Endothelial cell of umbilical vein (primary cell): ENCODE results near the gene LSP1. TPM values are rescaled to one million over a fixed set of nuclear protein-coding genes. Genes with fewer than 3 reads are reported as not detected.

ENCODE experiments used
- BruUV-seq: library from RNA; stranded (reverse); fragments of 400-500 nt; replicated peaks from 2 replicates; lab custom pipeline; 2021; lab: Mats Ljungman, UMichigan
- CTCF ChIA-PET: fragments of 300-600, 350-600 bp; sonication (Branson Sonifier 250); formaldehyde crosslinking; loops from one replicate; lab custom pipeline; 2021; ENCODE audit warnings: antibody characterized with exemption, inconsistent platforms; lab: Charles Lee
- POLR2A ChIA-PET: fragments of 300-600, 350-600 bp; sonication (Branson Sonifier 250); formaldehyde crosslinking; loops from one replicate; lab custom pipeline; 2021; ENCODE audit warnings: antibody characterized with exemption, inconsistent platforms; lab: Charles Lee
- DNase-seq: peaks from one replicate; pipeline ENCODE4 v3.0.0-alpha.2; 2011; ENCODE audit warnings: low read depth, low spot score
- FAIRE-seq: peaks from 2 replicates; lab custom pipeline; 2011; peaks lifted over from hg19 to GRCh38; lab: Jason Lieb, UNC
- H2AFZ ChIP-seq: 2 replicates; pipeline ENCODE4 v1.6.0; 2012; ENCODE audit warnings: low read depth, low read length, control low read depth, inconsistent platforms
- H3K27ac ChIP-seq: 2 replicates; pipeline ENCODE4 v1.5.1; 2011; ENCODE audit warnings: low read depth, mild to moderate bottlenecking, control low read depth, low read length, moderate library complexity; ENCODE audit not compliant: insufficient read depth
- H3K27me3 ChIP-seq, 2 experiments: 2 replicates each; pipeline versions ENCODE4 v1.6.0 to v1.6.1; 2011; ENCODE audit warnings: low read length in 2 of 2, mixed read lengths in 1 of 2; ENCODE audit not compliant: control insufficient read depth in 2 of 2, insufficient read depth in 2 of 2
- H3K36me3 ChIP-seq, 2 experiments: 2 replicates in 1 of 2; 3 replicates in 1 of 2; pipeline ENCODE4 v1.5.1; 2011; ENCODE audit warnings: low read length in 2 of 2, mild to moderate bottlenecking in 1 of 2, moderate library complexity in 1 of 2; ENCODE audit not compliant: control insufficient read depth in 2 of 2, insufficient read depth in 2 of 2; ENCODE audit errors: extremely low read depth in 1 of 2
- H3K4me1 ChIP-seq: 3 replicates; pipeline ENCODE4 v1.5.1; 2011; ENCODE audit warnings: mild to moderate bottlenecking, low read length; ENCODE audit not compliant: control insufficient read depth, insufficient read depth; ENCODE audit errors: extremely low read depth
- H3K4me2 ChIP-seq: 2 replicates; pipeline ENCODE4 v1.6.1; 2011; ENCODE audit warnings: low read length, control low read depth, mixed read lengths; ENCODE audit not compliant: insufficient read depth
- H3K4me3 ChIP-seq, 3 experiments: fragments of 200-600 bp in 1 of 3; sonication (generic), shearing (Covaris generic) in 1 of 3; replicated peaks in 1 of 3; 2 replicates each; pipeline ENCODE4 v1.5.1; 2011 to 2016; ENCODE audit warnings: control low read depth in 3 of 3, low read length in 3 of 3, mild to moderate bottlenecking in 2 of 3, inconsistent platforms in 1 of 3, low read depth in 1 of 3, moderate library complexity in 1 of 3; ENCODE audit not compliant: insufficient read depth in 1 of 3
- H3K79me2 ChIP-seq: 2 replicates; pipeline ENCODE4 v1.6.0; 2012; ENCODE audit warnings: low read length, inconsistent platforms; ENCODE audit not compliant: control insufficient read depth, insufficient read depth
- H3K9ac ChIP-seq: replicated peaks from 2 replicates; pipeline ENCODE3; 2011; ENCODE audit warnings: low read length, control low read depth; ENCODE audit not compliant: insufficient read depth; ENCODE audit errors: extremely low read depth
- H3K9me1 ChIP-seq: replicated peaks from 3 replicates; pipeline ENCODE4 v1.6.0; 2011; ENCODE audit warnings: mild to moderate bottlenecking, low read length; ENCODE audit not compliant: control insufficient read depth, insufficient read depth; ENCODE audit errors: extremely low read depth
- H3K9me3 ChIP-seq: replicated peaks from 2 replicates; pipeline ENCODE4 v1.5.1; 2012; ENCODE audit warnings: low read length, inconsistent platforms; ENCODE audit not compliant: control insufficient read depth, insufficient read depth
- H4K20me1 ChIP-seq: replicated peaks from 2 replicates; pipeline ENCODE3; 2011; ENCODE audit warnings: mild to moderate bottlenecking, low read length; ENCODE audit not compliant: control insufficient read depth, insufficient read depth; ENCODE audit errors: extremely low read depth
- CTCF ChIP-seq, 2 donors: IDR thresholded peaks; 1 replicate in 1 of 2; 2 replicates in 1 of 2; pipeline ENCODE4 v1.5.1; 2011; ENCODE audit warnings: low read length in 2 of 2, mild to moderate bottlenecking in 2 of 2, moderate library complexity in 2 of 2, control low read depth in 1 of 2, inconsistent platforms in 1 of 2, low read depth in 1 of 2; ENCODE audit not compliant: insufficient read depth in 1 of 2; ENCODE audit errors: extremely low read depth in 1 of 2
- EZH2 ChIP-seq: IDR thresholded peaks from 2 replicates; pipeline ENCODE4 v1.6.1; 2012; ENCODE audit warnings: borderline replicate concordance, low read depth, mild to moderate bottlenecking, moderate library complexity, low read length, inconsistent platforms; ENCODE audit not compliant: severe bottlenecking
- FOS ChIP-seq: IDR thresholded peaks from 2 replicates; pipeline ENCODE4 v1.6.1; 2011; ENCODE audit warnings: mild to moderate bottlenecking, low read length, moderate library complexity, borderline replicate concordance; ENCODE audit not compliant: insufficient read depth
- GATA2 ChIP-seq: IDR thresholded peaks from 2 replicates; pipeline ENCODE4 v1.7.0; 2011; ENCODE audit warnings: low read depth, mild to moderate bottlenecking, moderate library complexity, mixed read lengths, low read length; ENCODE audit not compliant: insufficient read length, insufficient read depth
- JUN ChIP-seq: IDR thresholded peaks from 2 replicates; pipeline ENCODE4 v1.6.1; 2011; ENCODE audit warnings: borderline replicate concordance, low read depth; ENCODE audit not compliant: insufficient read length, insufficient read depth
- MAX ChIP-seq: IDR thresholded peaks from 2 replicates; pipeline ENCODE4 v1.6.1; 2011; ENCODE audit not compliant: insufficient read depth, insufficient read length
- MYC ChIP-seq: IDR thresholded peaks from one replicate; pipeline ENCODE4 v1.6.1; 2011; ENCODE audit warnings: mild to moderate bottlenecking, low read depth, low read length
- POLR2A ChIP-seq: IDR thresholded peaks from 2 replicates; pipeline ENCODE4 v1.6.1; 2012; ENCODE audit warnings: low read depth, mild to moderate bottlenecking, control low read depth, low read length
- POLR2AphosphoS5 ChIP-seq: IDR thresholded peaks from 2 replicates; pipeline ENCODE4 v1.6.1; 2012; ENCODE audit warnings: low read depth, mild to moderate bottlenecking, control low read depth, low read length, moderate library complexity; ENCODE audit not compliant: insufficient read depth
- dilution Hi-C: fragments of 300-500 bp; cut with MboI; formaldehyde crosslinking; loops from one replicate; pipeline ENCODE4 v1.15.0; 2019; ENCODE audit warnings: low sequenced_read_pairs; ENCODE audit not compliant: extremely low pct_ligation_motif_present
- intact Hi-C: fragments of 100-400 bp; cut with micrococcal nuclease; formaldehyde crosslinking; loops from one replicate; pipeline ENCODE4 v1.10.0; 2022
- polyA plus RNA-seq, 4 experiments: library from polyadenylated mRNA; depleted of rRNA in 3 of 4; stranded (reverse) in 3 of 4; unstranded in 1 of 4; fragments of >200 nt; gene quantifications; 2 replicates each; pipeline versions ENCODE4 v1.2.1 to v1.2.3, GENCODE V29; 2011 to 2012; ENCODE audit warnings: missing spikeins in 1 of 4
- total RNA-seq: library from RNA; stranded (reverse); gene quantifications from 2 replicates; pipeline ENCODE4 v1.2.3, GENCODE V29; 2021

Gene LSP1
- total and polyA plus RNA-seq, 2 donors (not counting 3 experiments of a cell fraction or from before 2014, with no cell fraction given), result not detected

GRCh38 chr11:1839204-1839923 lies 13.5 kb upstream of the LSP1 start:
- dilution Hi-C loops, result no loop called here
- no peak overlapping the region for H3K9ac ChIP-seq
- intact Hi-C loops, result no loop called here
- no peaks in the 10 kb centered on the region for H3K27me3 ChIP-seq
- FAIRE-seq, result no peak
- no peaks in the 10 kb centered on the region for H3K4me1 ChIP-seq
- TF ChIP-seq JUN (no peak), POLR2AphosphoS5 (no peak)
- POLR2A ChIA-PET, result no interaction called here
- H3K9me1 ChIP-seq, result no peaks in the 10 kb centered on the region
- H3K36me3 ChIP-seq, result no peaks in the 10 kb centered on the region
- no peaks in the 10 kb centered on the region for H3K9me3 ChIP-seq
- no peak overlapping the region for H3K4me3 ChIP-seq
- H3K79me2 ChIP-seq, result no peaks in the 10 kb centered on the region
- no peak for DNase-seq
- H3K27ac ChIP-seq, result no peak overlapping the region
- H2AFZ ChIP-seq, result no peak overlapping the region
- H3K4me2 ChIP-seq, result no peak overlapping the region
- no TSS peak for BruUV-seq
- H4K20me1 ChIP-seq, result no peaks in the 10 kb centered on the region
- CTCF ChIA-PET, result interaction anchor here (1.0 to 1.9 kb wide), 5 partner anchors 43 to 312 kb away, joined by 4 to 20 read pairs (median 7); no protein-coding TSS in a partner anchor

- no peaks in the 10 kb centered on the region for H3K79me2 ChIP-seq
- intact Hi-C loops (no loop called here), dilution Hi-C loops (no loop called here)
- no peaks in the 10 kb centered on the region for H4K20me1 ChIP-seq
- H3K27ac ChIP-seq, result no peak overlapping the region
- H3K27me3 ChIP-seq, result no peaks in the 10 kb centered on the region
- H3K36me3 ChIP-seq, result no peaks in the 10 kb centered on the region
- no peaks in the 10 kb centered on the region for H3K9me3 ChIP-seq
- TF ChIP-seq EZH2 (no peak), POLR2A (no peak), MYC (no peak), GATA2 (no peak), JUN (no peak), FOS (no peak), MAX (no peak), CTCF (IDR thresholded peaks at IDR 0.05; ENCODE audit: extremely low read depth in 1 of 2, insufficient read depth in 1 of 2, low read depth in 1 of 2, low read length in 2 of 2) (no peak), POLR2AphosphoS5 (no peak)
- DNase-seq, result no peak
- H3K4me3 ChIP-seq, result no peak overlapping the region
- H2AFZ ChIP-seq, result no peak overlapping the region
- no peaks in the 10 kb centered on the region for H3K9me1 ChIP-seq
- no peaks in the 10 kb centered on the region for H3K4me1 ChIP-seq
- POLR2A ChIA-PET, result no interaction called here
- no peak for FAIRE-seq
- no TSS peak for BruUV-seq
- CTCF ChIA-PET, result interaction anchor here (1.2 to 2.6 kb wide), 8 partner anchors 42 to 316 kb away, joined by 5 to 20 read pairs (median 8); no protein-coding TSS in a partner anchor
- no peak overlapping the region for H3K9ac ChIP-seq
- H3K4me2 ChIP-seq, result no peak overlapping the region
These were observed 12.7 kb upstream of the LSP1 start for GRCh38 chr11:1839924-1840779.
